T follicular helper cell (primary cell): ENCODE results near the gene RUNX1.

Experiments used
- DNase-seq: peaks from one replicate; pipeline ENCODE4 v3.0.0-alpha.2; 2020; ENCODE audit warnings: low read depth

RUNX1 gene

GRCh38 chr21:35036465-35037383 lies 12.4 kb downstream of the RUNX1 start:
- DNase-seq = no peak

DNA sequence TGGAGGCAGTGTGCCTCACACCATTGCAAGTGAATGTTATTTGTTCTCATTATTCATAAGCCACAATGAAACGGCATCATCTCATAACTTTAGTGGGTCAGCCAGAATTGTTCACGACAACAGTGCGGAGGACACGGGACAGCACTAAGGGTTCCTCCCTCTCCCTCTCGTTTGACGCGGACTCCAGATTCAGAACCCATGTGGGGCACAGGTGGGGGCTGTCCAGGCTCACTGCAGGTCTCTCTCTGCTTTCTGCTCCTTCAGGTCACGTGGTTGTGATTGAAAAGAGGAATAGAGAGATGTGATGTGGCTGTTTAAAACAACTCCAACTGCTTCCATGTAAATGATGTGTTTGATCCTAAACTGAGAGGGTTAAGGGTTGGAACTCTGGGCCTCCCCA lies 13.5 kb downstream of the RUNX1 start:
- DNase-seq = no peak

- DNase-seq = no peak
These were observed 14.0 kb downstream of the RUNX1 start for GRCh38 chr21:35035116-35035515.

- no peak for DNase-seq
These were observed 14.7 kb downstream of the RUNX1 start for GRCh38 chr21:35034203-35034926.

DNA sequence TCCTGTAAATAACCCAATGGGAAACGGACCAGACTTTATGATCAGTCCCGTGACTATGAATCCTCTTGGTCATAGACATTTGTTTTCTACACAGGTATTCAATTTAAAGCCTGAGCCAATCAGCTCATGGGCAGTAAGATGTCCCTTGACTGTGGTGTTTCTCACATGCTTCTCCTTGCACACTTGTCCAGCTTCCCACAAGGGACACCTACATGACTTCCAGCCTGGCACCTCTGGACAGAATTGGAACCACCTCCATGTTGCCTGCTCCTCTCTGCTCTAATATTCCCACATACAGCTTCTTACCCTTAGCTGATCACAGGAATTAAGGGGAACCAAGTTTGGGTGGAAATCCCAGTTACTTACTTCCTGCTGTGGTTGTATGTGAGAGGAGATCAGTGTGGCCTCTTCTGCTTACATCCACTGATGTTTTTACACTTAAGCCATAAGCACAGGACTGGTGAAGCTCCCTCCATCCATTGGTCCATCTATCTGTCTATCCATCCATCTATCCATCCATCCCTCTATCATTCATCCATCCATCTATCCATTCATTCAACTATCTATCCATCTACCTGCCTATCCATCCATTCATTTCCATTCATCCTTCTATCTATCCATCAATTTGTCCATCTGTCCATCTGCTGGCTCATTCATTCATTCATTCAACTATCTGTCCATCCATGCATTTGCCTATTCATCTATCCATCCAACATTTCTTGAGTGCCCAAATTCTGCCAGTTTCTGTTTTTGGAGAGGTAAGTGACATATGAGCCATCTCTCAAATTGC lies 16.4 kb downstream of the RUNX1 start:
- no peak for DNase-seq

- DNase-seq = no peak
These were observed 20.6 kb downstream of the RUNX1 start for GRCh38 chr21:35028451-35028978.

DNA sequence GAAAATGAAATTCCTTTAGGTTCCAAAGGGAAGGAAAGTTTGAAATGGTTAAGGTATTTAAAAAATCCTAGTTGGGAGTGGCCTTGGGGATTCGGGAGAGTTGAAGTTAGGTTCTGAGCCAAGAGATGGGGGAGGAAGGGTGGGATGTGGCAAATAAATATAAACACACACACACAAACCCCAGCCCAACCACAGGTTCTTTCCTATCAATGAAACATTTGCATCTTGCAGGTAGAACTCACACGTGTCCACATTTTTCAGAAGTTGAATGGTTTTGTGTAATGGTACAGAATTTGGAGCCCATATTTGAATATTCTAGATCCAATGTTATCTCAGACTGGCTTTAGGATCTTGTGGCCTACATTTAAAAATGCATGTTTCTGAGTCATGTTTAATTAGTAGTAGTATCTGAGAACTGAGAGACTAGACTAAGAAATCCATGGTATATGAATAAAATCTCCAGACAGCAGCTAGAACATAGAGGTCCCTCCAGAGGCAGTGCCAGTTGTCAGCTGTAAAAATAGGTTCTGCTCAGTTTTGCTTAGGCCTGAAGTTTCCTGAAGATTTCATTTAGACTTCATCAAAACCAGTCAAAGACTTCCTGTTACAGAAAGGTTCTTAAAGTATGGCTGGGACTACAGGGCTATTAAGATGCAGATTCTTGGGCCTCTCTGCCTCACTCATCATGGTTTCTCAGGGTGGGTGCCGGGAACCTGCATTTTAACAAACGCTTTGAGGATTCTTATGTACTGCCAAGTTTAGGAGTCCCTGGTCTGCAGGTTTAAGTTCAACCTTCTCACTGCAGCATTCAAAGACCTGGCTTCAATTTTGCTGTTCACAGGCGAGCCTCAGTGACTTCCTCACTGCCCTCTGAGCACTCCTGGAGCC lies 21.3 kb downstream of the RUNX1 start:
- DNase-seq = no peak

DNA sequence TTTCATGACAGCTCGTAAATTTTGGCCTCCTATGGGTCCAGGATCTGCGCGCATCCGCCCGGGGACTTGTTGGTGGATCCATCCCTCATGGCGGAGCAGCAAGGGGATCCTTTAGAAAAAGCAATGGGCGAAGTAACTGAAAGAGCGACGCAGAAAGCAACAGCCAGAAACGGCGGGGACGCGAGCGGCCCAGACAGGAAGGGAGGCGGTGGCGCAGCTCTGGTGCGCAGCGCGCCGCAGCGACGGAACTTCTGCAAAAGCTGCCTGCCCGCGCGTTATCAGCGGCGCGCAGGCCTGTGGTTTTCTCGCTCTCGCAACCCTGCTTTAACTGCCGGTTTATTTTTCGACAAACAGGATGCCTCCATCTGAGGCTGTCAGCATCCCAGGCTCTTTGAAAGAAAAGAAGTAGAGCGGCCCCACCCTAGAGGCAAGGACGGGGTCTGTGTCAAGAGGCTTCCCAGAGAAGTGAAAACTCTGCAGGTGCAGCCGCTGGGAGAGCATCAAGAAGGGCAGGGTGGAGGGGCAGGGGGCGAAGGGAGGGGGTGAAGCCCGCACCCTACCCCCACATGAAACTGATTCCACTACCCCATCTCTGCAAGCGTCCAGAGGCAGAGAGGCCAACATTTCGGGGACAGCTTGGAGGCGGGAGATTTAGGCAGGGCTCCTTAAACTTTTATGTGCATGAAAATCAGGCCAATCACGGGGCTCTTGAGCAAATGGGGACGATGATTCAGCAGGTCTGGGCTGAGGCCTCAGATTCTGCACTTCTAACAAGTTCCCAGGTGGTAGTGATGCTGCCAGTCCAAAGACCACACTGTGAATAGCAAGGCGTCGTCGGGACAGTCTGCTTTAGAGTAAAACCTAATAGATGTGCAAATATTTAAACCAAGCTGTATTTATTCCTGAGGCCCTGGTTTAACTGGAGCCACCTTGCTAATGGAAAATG lies 22.2 kb downstream of the RUNX1 start:
- peak; percentile 79 for DNase-seq

DNA sequence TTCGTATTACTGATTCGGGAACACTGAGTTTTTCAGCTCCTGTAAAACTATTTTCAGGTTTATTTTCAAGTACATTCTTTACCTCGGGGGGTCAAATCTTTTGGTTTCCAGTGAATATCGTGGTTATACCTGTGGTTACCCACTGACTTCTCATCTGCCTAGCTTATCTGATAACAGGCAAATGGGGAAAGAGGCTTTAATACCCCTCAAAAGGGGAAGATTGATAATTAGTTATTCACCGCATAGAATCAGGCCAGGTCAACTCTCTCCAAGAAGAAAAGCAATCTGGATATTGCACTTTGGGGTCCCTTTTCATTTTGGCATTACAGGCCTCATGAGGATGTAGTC lies 23.0 kb downstream of the RUNX1 start:
- DNase-seq = no peak

- no peak for DNase-seq
These were observed 23.6 kb downstream of the RUNX1 start for GRCh38 chr21:35025206-35026152.

- DNase-seq = no peak
These were observed 24.6 kb downstream of the RUNX1 start for GRCh38 chr21:35024513-35024912.

- DNase-seq = no peak
These were observed 25.1 kb downstream of the RUNX1 start for GRCh38 chr21:35024071-35024420.

- DNase-seq = no peak
These were observed 25.6 kb downstream of the RUNX1 start for GRCh38 chr21:35023396-35024070.

DNA sequence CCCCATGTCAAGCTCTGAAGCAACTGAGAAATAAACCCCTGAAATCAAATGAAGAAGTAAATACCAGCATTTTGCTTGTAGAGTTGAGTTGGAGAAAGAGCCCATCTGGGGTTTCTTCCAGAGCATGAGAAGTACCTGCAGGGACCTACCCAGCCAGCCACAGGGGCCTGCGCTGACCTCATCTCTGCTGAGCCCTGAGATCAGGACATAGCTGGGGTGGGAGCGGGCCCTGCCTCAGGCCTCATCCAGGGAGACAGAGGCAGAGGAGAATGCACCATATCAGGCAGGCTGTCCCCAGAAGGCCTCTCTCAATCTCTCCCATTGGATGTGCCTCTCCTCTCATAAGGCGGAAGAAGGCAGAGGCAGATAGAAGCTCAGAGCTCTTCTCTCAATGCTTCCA lies 27.6 kb downstream of the RUNX1 start:
- DNase-seq = no peak

- no peak for DNase-seq
These were observed 28.2 kb downstream of the RUNX1 start for GRCh38 chr21:35020902-35021301.

GRCh38 chr21:35020436-35020835 lies 28.7 kb downstream of the RUNX1 start:
- DNase-seq = peak; percentile 13

DNA sequence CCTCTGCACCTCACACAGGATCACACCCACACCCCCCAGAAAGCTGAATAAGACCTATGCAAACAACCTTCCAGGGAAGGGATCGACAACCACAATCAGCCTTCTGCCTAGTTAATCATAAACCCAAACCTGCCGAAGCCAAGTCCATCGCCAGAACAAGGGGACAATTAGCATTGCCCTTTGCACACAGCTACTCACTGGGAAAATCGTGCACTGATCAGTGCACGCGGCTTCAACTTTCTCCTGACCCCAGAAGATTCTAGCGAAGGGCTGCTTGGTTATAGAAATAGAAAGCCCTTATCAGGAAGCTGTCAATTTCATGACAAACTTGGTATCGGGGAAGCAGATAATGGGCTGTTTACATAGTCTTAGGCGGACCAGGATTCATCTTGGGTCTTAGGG lies 29.5 kb downstream of the RUNX1 start:
- DNase-seq = no peak

DNA sequence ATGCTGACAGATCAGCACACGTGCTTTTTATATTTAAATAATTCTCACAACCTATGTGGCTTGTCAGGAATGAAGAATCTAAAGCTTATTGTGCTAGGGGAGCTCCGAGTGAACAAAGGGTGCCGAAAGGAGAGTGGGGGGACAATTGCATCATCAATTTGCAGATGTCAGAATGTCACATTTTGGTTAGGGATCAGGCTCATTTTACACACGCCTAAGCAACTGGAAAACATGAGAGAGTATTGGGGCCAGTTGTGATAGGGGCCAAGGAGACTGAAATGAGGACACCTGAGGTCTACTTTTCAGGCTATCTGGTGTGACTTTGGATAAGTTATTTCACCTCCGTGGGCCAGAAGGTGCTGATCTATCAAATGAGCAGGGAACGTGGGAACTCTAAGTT lies 31.8 kb downstream of the RUNX1 start:
- no peak for DNase-seq
